Urinary bladder (tissue), 4 donors: ENCODE measurements around the gene ARG2. TPM values are rescaled to one million over a fixed set of nuclear protein-coding genes. Genes with fewer than 3 reads are reported as not detected.
"Not testable (repeated sequence)": the region's sequence is repeated elsewhere in the genome, so short reads cannot be mapped to it uniquely, and the experiment has no call there.

ENCODE experiments used
- DNase-seq: peaks from one replicate; pipeline ENCODE4 v3.0.0-alpha.2; 2015; ENCODE audit errors: extremely low spot score
- H3K27ac ChIP-seq: one replicate; pipeline ENCODE4 v1.5.1; 2013; ENCODE audit warnings: low read depth, mild to moderate bottlenecking, moderate library complexity
- H3K36me3 ChIP-seq: one replicate; pipeline ENCODE4 v1.6.1; 2013; ENCODE audit warnings: mild to moderate bottlenecking, moderate library complexity; ENCODE audit not compliant: insufficient read depth
- H3K4me1 ChIP-seq: one replicate; pipeline ENCODE4 v1.6.1; 2013; ENCODE audit warnings: mild to moderate bottlenecking, moderate library complexity; ENCODE audit not compliant: insufficient read depth
- H3K4me3 ChIP-seq: one replicate; pipeline ENCODE4 v1.5.1; 2013; ENCODE audit warnings: low read depth, low read length
- WGBS: extraction: QIAGEN DNeasy Blood & Tissue Kit; methylation state at CpG from one replicate; pipeline ENCODE4 v1.1.7; 2013; 5-methylcytosine and 5-hydroxymethylcytosine counted together
- polyA plus RNA-seq: library from polyadenylated mRNA; stranded (reverse); fragments of 200-250 nt; gene quantifications from one replicate; pipeline ENCODE4 v1.2.3, GENCODE V29; 2013
- total RNA-seq: library from RNA; depleted of rRNA; stranded (reverse); fragments of >200 nt; gene quantifications from one replicate; pipeline ENCODE4 v1.2.3, GENCODE V29; 2014
- donor health status: healthy with polysubstance abuse.
- donor health status: healthy.

Gene ARG2
- total and polyA plus RNA-seq, 2 donors: 2.1 to 4.7 TPM

DNA sequence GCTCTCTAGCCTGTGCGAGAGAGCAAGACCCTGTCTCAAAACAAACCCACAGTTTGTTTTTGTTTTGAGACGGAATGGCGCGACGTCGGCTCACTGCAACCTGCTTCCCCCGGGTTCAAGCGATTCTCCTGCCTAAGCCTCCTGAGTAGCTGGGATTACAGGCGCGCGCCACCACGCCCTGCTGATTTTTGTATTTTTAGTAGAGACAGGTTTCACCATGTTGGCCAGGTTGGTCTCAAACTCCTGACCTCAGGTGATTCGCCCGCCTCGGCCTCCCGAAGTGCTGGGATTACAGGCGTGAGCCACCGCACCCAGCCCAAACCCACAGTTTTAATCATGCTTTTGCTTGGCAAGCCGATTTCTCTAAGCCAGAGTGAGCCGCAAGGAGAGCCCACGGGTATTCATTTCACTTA lies 19.2 kb upstream of the ARG2 start:
- not testable (repeated sequence) for H3K4me1 ChIP-seq, DNase-seq, H3K36me3 ChIP-seq
- WGBS: 82% methylated on average over 21 of the region's 21 CpGs
- Histone ChIP-seq H3K4me3 (peak overlapping the region; percentile 46), H3K27ac (peak overlapping the region; percentile 90)

GRCh38 chr14:67602076-67602475 lies 17.6 kb upstream of the ARG2 start:
- WGBS: 59% methylated on average over 7 of the region's 7 CpGs
- DNase-seq: no peak
- no peaks in the 10 kb centered on the region for H3K36me3 ChIP-seq
- H3K4me3 ChIP-seq: no peak overlapping the region
- no peaks in the 10 kb centered on the region for H3K4me1 ChIP-seq
- no peak overlapping the region for H3K27ac ChIP-seq

- no peak overlapping the region for H3K27ac ChIP-seq
- no peaks in the 10 kb centered on the region for H3K4me1 ChIP-seq
- H3K36me3 ChIP-seq: no peaks in the 10 kb centered on the region
- 70% methylated on average over 5 of the region's 5 CpGs for WGBS
- no peak overlapping the region for H3K4me3 ChIP-seq
- no peak for DNase-seq
Measured at GRCh38 chr14:67602995-67603545, 16.6 kb upstream of the ARG2 start.

- WGBS: 87% methylated on average over 5 of the region's 5 CpGs
- no peak for DNase-seq
- Histone ChIP-seq H3K36me3 (no peaks in the 10 kb centered on the region), H3K27ac (no peak overlapping the region), H3K4me3 (no peak overlapping the region), H3K4me1 (no peaks in the 10 kb centered on the region)
Measured at GRCh38 chr14:67607646-67608045, 12.1 kb upstream of the ARG2 start.

DNA sequence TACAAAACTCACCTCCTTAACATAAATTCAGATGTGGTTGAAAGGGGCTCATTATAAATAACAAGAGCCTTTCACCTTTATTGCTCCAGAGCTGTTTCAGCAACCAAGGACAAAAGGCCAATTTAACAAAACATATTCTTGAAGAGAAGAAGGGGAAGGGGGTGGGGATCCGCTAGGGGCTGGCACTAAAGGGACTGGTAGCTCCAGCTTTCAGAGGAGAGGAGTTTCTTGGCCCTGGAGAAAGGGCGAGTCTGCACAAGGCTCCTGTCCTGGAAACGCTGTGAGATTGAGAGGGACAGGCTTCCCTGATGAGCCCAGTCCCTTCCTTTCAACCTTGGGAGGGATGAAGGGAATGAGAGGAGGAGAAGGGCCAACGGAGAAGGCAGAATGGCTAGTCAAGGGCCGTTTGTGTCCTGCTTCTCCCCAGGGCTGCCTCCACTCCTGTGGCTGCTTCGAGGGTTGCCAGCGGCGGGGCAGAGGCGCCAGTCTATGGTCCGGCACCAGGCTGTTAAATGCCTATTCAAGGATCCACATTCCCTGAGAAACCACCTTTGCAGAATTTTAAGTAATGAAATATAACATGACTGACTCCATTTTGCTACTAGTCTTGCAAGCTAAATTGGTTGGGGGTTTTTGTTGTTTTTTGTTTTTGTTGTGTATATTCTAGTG lies 9.9 kb upstream of the ARG2 start:
- no peaks in the 10 kb centered on the region for H3K36me3 ChIP-seq
- H3K27ac ChIP-seq: no peak overlapping the region
- no peak for DNase-seq
- H3K4me1 ChIP-seq: no peaks in the 10 kb centered on the region
- WGBS: 73% methylated on average over 10 of the region's 10 CpGs
- no peak overlapping the region for H3K4me3 ChIP-seq

DNA sequence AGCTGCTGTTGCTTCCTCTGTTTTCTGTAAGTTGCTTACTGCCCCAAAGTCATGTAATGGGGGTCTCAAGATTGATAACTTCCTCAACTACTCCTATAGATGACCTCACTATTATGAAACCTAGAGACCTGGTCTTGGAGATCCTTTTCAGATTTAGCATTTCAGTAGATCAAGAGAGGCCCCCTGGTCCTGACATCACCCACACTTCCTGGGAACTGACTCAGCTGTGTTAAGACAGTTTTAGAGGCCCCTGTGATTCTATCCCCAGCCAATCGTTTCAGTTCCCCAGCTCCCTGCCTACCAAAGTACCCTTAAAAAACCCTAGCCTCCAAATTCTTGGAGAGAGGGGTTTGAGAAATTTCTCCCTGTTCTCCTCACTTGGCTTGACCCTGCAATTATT lies 9.2 kb upstream of the ARG2 start:
- no peaks in the 10 kb centered on the region for H3K4me1 ChIP-seq

GRCh38 chr14:67618617-67619063 lies 1.1 kb upstream of the ARG2 start:
- DNase-seq: peak; percentile 49

More for the DNA sequence above, 9.2 kb upstream of the ARG2 start:
- Histone ChIP-seq H3K36me3 (no peaks in the 10 kb centered on the region), H3K27ac (no peak overlapping the region), H3K4me3 (no peak overlapping the region)
- WGBS: 64% methylated on average over 1 of the region's 1 CpG
- no peak for DNase-seq

DNA sequence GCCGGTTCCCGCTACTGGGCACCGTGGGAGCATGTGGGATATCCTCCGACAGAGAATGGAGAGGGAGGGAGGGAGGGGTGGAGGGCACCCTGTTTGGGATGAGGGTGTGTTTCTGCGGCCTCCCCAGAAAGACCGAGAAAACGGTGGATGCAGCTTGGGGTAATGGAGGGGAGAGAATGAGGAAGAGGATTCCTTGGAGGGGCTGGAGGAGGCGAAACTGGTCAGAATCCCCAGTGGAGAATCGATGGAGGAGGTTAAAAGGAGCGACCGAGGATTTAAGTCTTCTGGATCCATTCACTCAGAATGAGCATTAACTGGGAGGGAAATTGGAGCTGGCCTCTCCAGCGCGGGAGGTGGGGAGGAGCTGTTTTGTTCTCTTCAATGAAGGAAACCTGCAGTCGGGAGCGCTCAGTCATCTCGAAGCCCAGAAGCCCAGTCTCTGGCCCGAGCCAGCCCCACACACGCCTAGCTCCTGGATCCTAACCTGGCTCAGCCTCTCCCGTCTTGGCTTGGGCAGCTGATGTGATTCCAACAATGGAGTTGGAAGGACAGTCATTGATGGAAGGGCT lies 581 bp downstream of the ARG2 start:
- 6% methylated on average over 19 of the region's 19 CpGs for WGBS

More at GRCh38 chr14:67618617-67619063, 1.1 kb upstream of the ARG2 start:
- H3K4me1 ChIP-seq: peaks cover 2% of the 10 kb centered on the region
- H3K27ac ChIP-seq: no peak overlapping the region
- H3K4me3 ChIP-seq: no peak overlapping the region
- H3K36me3 ChIP-seq: no peaks in the 10 kb centered on the region

DNA sequence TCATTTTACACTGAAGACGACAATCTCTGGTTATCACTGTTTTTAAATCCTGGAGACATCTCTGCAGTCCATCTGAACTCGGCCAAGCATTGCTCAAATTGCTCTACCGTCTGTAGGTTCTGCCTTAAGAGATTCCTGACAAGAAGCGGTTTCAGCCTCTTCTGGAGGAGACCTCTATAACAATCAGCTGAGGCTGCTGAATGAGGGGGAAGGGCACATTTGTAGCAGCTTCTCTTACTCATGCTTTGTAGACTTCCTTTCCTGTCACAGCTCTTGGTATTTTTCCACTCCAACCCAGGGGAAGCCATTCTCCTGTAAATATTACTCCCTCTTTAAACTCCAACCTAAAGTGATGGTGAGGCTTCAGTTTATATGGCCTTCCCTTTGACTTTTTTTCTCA lies 3.0 kb downstream of the ARG2 start:
- Histone ChIP-seq H3K4me1 (peaks cover 2% of the 10 kb centered on the region), H3K36me3 (no peaks in the 10 kb centered on the region), H3K27ac (no peak overlapping the region), H3K4me3 (no peak overlapping the region)
- 15% methylated on average over 4 of the region's 4 CpGs for WGBS
- DNase-seq: peak; percentile 39

More for the DNA sequence above, 581 bp downstream of the ARG2 start:
- DNase-seq: no peak
- Histone ChIP-seq H3K4me1 (peaks cover 2% of the 10 kb centered on the region), H3K27ac (no peak overlapping the region), H3K36me3 (no peaks in the 10 kb centered on the region), H3K4me3 (peak overlapping the region; percentile 28)

GRCh38 chr14:67623114-67623513 lies 3.4 kb downstream of the ARG2 start:
- DNase-seq: peak; percentile 51
- Histone ChIP-seq H3K4me1 (peaks cover 2% of the 10 kb centered on the region), H3K4me3 (no peak overlapping the region), H3K27ac (peak overlapping the region; percentile 51), H3K36me3 (no peaks in the 10 kb centered on the region)
- 25% methylated on average over 2 of the region's 2 CpGs for WGBS

DNA sequence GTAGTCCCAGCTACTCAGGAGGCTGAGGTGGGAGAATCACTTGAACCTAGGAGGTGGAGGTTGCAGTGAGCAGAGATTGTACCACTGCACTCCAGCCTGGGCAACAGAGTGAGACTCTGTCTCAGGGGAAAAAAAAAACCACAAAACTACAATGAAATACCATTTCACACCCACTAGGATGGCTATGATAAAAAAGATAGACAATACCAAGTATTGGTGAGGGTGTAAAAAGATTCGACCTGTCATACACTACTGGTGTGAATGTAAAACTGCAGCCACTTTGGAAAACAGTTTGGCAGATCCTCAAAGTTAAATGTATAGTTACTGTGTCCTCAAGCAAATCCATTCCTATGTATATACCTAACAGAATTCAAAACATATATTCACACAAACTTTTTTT lies 6.4 kb downstream of the ARG2 start:
- WGBS: 90% methylated on average over 1 of the region's 1 CpG
- DNase-seq, H3K4me1 ChIP-seq, H3K36me3 ChIP-seq, H3K4me3 ChIP-seq, H3K27ac ChIP-seq: not testable (repeated sequence)

DNA sequence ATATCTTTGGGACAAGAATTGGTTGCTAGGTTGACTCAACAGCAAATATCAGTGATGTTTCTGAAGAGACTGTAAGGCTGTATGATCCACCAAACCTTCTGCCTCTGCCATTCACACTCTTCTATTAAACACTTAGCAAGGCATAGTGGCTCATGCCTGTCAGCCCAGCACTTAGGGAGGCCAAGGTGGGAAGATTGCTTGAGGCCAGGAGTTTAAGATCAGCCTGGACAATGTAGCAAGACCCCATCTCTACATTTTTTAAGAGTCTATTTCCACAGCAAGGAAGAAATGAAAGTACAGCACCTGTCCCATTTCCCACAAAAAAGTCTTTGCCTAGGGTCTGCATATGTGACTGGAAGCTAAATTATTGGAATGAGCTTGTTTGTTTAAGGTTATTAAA lies 7.8 kb downstream of the ARG2 start:
- Histone ChIP-seq H3K27ac (no peak overlapping the region), H3K4me1 (no peaks in the 10 kb centered on the region)

DNA sequence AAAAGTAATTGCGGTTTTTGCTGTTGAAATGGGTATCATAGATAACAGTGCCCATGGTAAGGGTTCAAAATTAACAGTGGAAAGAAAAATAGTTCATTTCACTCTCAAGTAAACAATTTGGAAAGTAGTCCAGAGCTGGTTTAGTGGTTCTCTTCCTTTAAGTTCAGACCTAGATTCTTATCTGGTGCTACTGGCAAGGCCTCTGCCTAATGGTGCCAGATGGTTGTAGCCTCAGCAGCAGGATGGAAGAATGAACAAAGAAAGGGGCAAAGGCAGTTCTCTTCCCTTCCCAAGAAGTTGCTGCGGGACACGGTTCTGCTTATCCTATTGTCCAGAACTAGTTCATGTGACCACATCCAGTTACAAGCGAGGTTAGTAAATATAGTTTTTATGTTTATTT lies 10.5 kb downstream of the ARG2 start:
- WGBS: 94% methylated on average over 4 of the region's 4 CpGs
- Histone ChIP-seq H3K36me3 (no peaks in the 10 kb centered on the region), H3K27ac (no peak overlapping the region), H3K4me1 (no peaks in the 10 kb centered on the region), H3K4me3 (no peak overlapping the region)
- DNase-seq: no peak

More for the DNA sequence above, 7.8 kb downstream of the ARG2 start:
- Histone ChIP-seq H3K36me3 (no peaks in the 10 kb centered on the region), H3K4me3 (no peak overlapping the region)
- no peak for DNase-seq

GRCh38 chr14:67630938-67631337 lies 11.2 kb downstream of the ARG2 start:
- WGBS: 84% methylated on average over 5 of the region's 5 CpGs
- no peak for DNase-seq
- H3K4me3 ChIP-seq: no peak overlapping the region
- H3K4me1 ChIP-seq: no peaks in the 10 kb centered on the region
- no peaks in the 10 kb centered on the region for H3K36me3 ChIP-seq
- H3K27ac ChIP-seq: no peak overlapping the region
